HCT116 (cell line): ENCODE results near the gene TFB2M. TPM values are rescaled to one million over a fixed set of nuclear protein-coding genes. Genes with fewer than 3 reads are reported as not detected.
A peak's percentile ranks its signal among the peaks of the same experiment; 100 is the strongest.

ENCODE experiments used
- ATAC-seq: fragments of 200-7000 bp; cut with Tn5 transposase; 2 replicates; pipeline ENCODE4 v1.9.1; 2020; ENCODE audit warnings: mild to moderate bottlenecking, moderate library complexity
- Bru-seq: library from RNA; stranded (reverse); fragments of 400-500 nt; gene quantifications from one replicate; lab custom pipeline; 2021; lab: Mats Ljungman, UMichigan
- BruChase-seq, 2 experiments: library from RNA; stranded (reverse); fragments of 400-500 nt; gene quantifications; one replicate each; lab custom pipeline; 2021; lab: Mats Ljungman, UMichigan
- BruUV-seq: library from RNA; stranded (reverse); fragments of 400-500 nt; replicated peaks from 2 replicates; lab custom pipeline; 2021; lab: Mats Ljungman, UMichigan
- CTCF ChIA-PET: fragments of 300-600 bp; sonication (Branson Sonifier 250); formaldehyde crosslinking; loops from one replicate; lab custom pipeline; 2021; ENCODE audit warnings: antibody characterized with exemption; lab: Charles Lee
- POLR2A ChIA-PET: fragments of 300-600, 350-600 bp; sonication (Branson Sonifier 250); formaldehyde crosslinking; loops from one replicate; lab custom pipeline; 2021; ENCODE audit warnings: antibody characterized with exemption; lab: Charles Lee
- RAD21 ChIA-PET, 2 experiments: fragments of 300-600 bp; sonication (Branson Sonifier 250); formaldehyde crosslinking; loops; one replicate each; lab custom pipeline; 2023; ENCODE audit warnings: low total read pairs in 2 of 2; ENCODE audit not compliant: uncharacterized antibody in 2 of 2, unreplicated experiment in 2 of 2, low non-redundant PET in 1 of 2; lab: Charles Lee
- DNase-seq: peaks from one replicate; pipeline ENCODE4 v3.0.0-alpha.2; 2010; ENCODE audit warnings: low read depth, low spot score
- H2AFZ ChIP-seq: fragments of 200-600 bp; shearing (Covaris generic), sonication (generic); 2 replicates; pipeline ENCODE4 v1.6.1; 2017; ENCODE audit warnings: low read depth, mixed run types, mixed read lengths, antibody characterized with exemption, low read length; ENCODE audit not compliant: poor library complexity, severe bottlenecking
- H3K27ac ChIP-seq: 2 replicates; pipeline ENCODE4 v1.5.1; 2012; ENCODE audit warnings: low read depth, low read length
- H3K27me3 ChIP-seq: fragments of 200-600 bp; sonication (generic); 2 replicates; pipeline ENCODE4 v1.6.1; 2016; ENCODE audit warnings: mixed run types, low read length, mixed read lengths; ENCODE audit not compliant: insufficient read depth
- H3K36me3 ChIP-seq, 2 experiments: fragments of 200-500 bp in 1 of 2; fragments of 200-600 bp in 1 of 2; sonication (Bioruptor generic) in 1 of 2; sonication (generic) in 1 of 2; 2 replicates each; pipeline versions ENCODE4 v1.5.1 to v1.6.1; 2014 to 2016; ENCODE audit warnings: low read length in 2 of 2, inconsistent platforms in 1 of 2, mixed read lengths in 1 of 2, mixed run types in 1 of 2; ENCODE audit not compliant: insufficient read depth in 2 of 2, control insufficient read depth in 1 of 2
- H3K4me1 ChIP-seq, 2 experiments: fragments of 200-600 bp in 1 of 2; sonication (generic) in 1 of 2; 2 replicates each; pipeline versions ENCODE4 v1.5.1 to v1.6.1; 2012 to 2017; ENCODE audit warnings: low read length in 2 of 2, inconsistent platforms in 1 of 2, mild to moderate bottlenecking in 1 of 2, mixed read lengths in 1 of 2, mixed run types in 1 of 2, moderate library complexity in 1 of 2; ENCODE audit not compliant: insufficient read depth in 2 of 2, control insufficient read depth in 1 of 2
- H3K4me2 ChIP-seq: fragments of 200-600 bp; sonication (generic); 2 replicates; pipeline ENCODE4 v1.6.1; 2017; ENCODE audit warnings: mixed run types, low read length, mixed read lengths
- H3K4me3 ChIP-seq, 2 experiments: fragments of 200-600 bp in 1 of 2; sonication (generic) in 1 of 2; replicated peaks in 1 of 2; 2 replicates each; pipeline ENCODE4 v1.5.1; 2011 to 2016; ENCODE audit warnings: low read length in 2 of 2, control low read depth in 1 of 2, low read depth in 1 of 2, mild to moderate bottlenecking in 1 of 2, mixed read lengths in 1 of 2, mixed run types in 1 of 2
- H3K79me2 ChIP-seq: fragments of 200-600 bp; sonication (generic); 2 replicates; pipeline ENCODE4 v1.6.1; 2017; ENCODE audit warnings: mild to moderate bottlenecking, mixed run types, low read length, moderate library complexity, mixed read lengths; ENCODE audit not compliant: insufficient read depth
- H3K9ac ChIP-seq: fragments of 200-600 bp; sonication (generic); 2 replicates; pipeline ENCODE4 v1.6.1; 2016; ENCODE audit warnings: low read length, mixed read lengths
- H3K9me2 ChIP-seq: fragments of 200-600 bp; sonication (generic), shearing (Covaris generic); 2 replicates; pipeline ENCODE4 v1.6.1; 2017; ENCODE audit warnings: mixed run types, mild to moderate bottlenecking, moderate library complexity; ENCODE audit not compliant: insufficient read depth
- H3K9me3 ChIP-seq, 2 experiments: fragments of 200-500 bp in 1 of 2; fragments of 200-600 bp in 1 of 2; sonication (Bioruptor generic) in 1 of 2; sonication (generic) in 1 of 2; 2 replicates each; pipeline ENCODE4 v1.6.1; 2014 to 2017; ENCODE audit warnings: low read length in 2 of 2, mixed read lengths in 2 of 2, inconsistent platforms in 1 of 2, low read depth in 1 of 2, mild to moderate bottlenecking in 1 of 2, mixed run types in 1 of 2, moderate library complexity in 1 of 2; ENCODE audit not compliant: control insufficient read depth in 1 of 2, insufficient read depth in 1 of 2
- H4K20me1 ChIP-seq: fragments of 200-600 bp; sonication (generic), shearing (Covaris generic); 2 replicates; pipeline ENCODE4 v1.6.1; 2017; ENCODE audit warnings: mixed run types, mild to moderate bottlenecking, moderate library complexity; ENCODE audit not compliant: insufficient read depth
- ATF3 ChIP-seq: IDR thresholded peaks from 2 replicates; pipeline ENCODE4 v1.6.1; 2012
- CBX3 ChIP-seq: IDR thresholded peaks from 2 replicates; pipeline ENCODE4 v1.6.1; 2012; ENCODE audit warnings: low read depth
- EGR1 ChIP-seq: IDR thresholded peaks from 2 replicates; pipeline ENCODE4 v1.6.1; 2012; ENCODE audit warnings: low read depth
- EZH2 ChIP-seq: fragments of 200-600 bp; sonication (generic); IDR thresholded peaks from 2 replicates; pipeline ENCODE4 v1.6.1; 2017; ENCODE audit warnings: antibody characterized with exemption, mixed run types
- EZH2phosphoT487 ChIP-seq: fragments of 200-600 bp; IDR thresholded peaks from 2 replicates; pipeline ENCODE4 v1.6.1; 2018; ENCODE audit warnings: antibody characterized with exemption, borderline replicate concordance
- FOSL1 ChIP-seq: IDR thresholded peaks from 2 replicates; pipeline ENCODE4 v1.6.1; 2012; ENCODE audit warnings: low read depth
- JUND ChIP-seq: IDR thresholded peaks from 2 replicates; pipeline ENCODE4 v1.6.1; 2012
- MAX ChIP-seq: IDR thresholded peaks from 2 replicates; pipeline ENCODE4 v1.6.1; 2012
- POLR2A ChIP-seq: IDR thresholded peaks from 2 replicates; pipeline ENCODE4 v1.7.0; 2011; ENCODE audit warnings: borderline replicate concordance; ENCODE audit not compliant: insufficient read depth, insufficient read length; ENCODE audit errors: extremely low read depth
- POLR2AphosphoS5 ChIP-seq: IDR thresholded peaks from 2 replicates; pipeline ENCODE4 v1.6.1; 2011; ENCODE audit warnings: mild to moderate bottlenecking, low read depth, low read length, moderate library complexity
- RAD21 ChIP-seq: IDR thresholded peaks from 2 replicates; pipeline ENCODE4 v1.6.1; 2012; ENCODE audit warnings: low read depth, mild to moderate bottlenecking
- SIN3A ChIP-seq: IDR thresholded peaks from 2 replicates; pipeline ENCODE4 v1.6.1; 2012; ENCODE audit warnings: low read depth
- SP1 ChIP-seq: IDR thresholded peaks from 2 replicates; pipeline ENCODE4 v1.6.1; 2012; ENCODE audit warnings: low read depth
- SRF ChIP-seq: IDR thresholded peaks from 2 replicates; pipeline ENCODE4 v1.6.1; 2012; ENCODE audit warnings: low read depth
- TCF7L2 ChIP-seq: IDR thresholded peaks from 2 replicates; pipeline ENCODE4 v1.7.0; 2011; ENCODE audit warnings: borderline replicate concordance, inconsistent platforms; ENCODE audit not compliant: insufficient read depth, insufficient read length; ENCODE audit errors: extremely low read depth
- YY1 ChIP-seq: IDR thresholded peaks from 2 replicates; pipeline ENCODE4 v1.6.1; 2011; ENCODE audit warnings: low read length, low read depth, moderate library complexity, mild to moderate bottlenecking; ENCODE audit not compliant: insufficient replicate concordance; ENCODE audit errors: extremely low read depth
- ZFX ChIP-seq: fragments of 450-650 bp; IDR thresholded peaks from 2 replicates; pipeline ENCODE4 v1.6.1; 2017
- ZNF274 ChIP-seq: fragments of 200-500 bp; sonication (Bioruptor generic); IDR thresholded peaks from 2 replicates; pipeline ENCODE4 v1.6.1; 2014; ENCODE audit warnings: mild to moderate bottlenecking, low read depth, low read length, inconsistent platforms
- intact Hi-C: fragments of 100-400 bp; cut with micrococcal nuclease; formaldehyde crosslinking; loops from 2 replicates; pipeline ENCODE4 v1.10.0; 2022
- long read RNA-seq: library from polyadenylated mRNA; unstranded; transcript quantifications from one replicate; pipeline ENCODE4 v2.0.0, GENCODE V29; 2021; ENCODE audit not compliant: unreplicated experiment
- polyA plus RNA-seq: library from polyadenylated mRNA; unstranded; fragments of >200 nt; gene quantifications from 2 replicates; pipeline ENCODE4 v1.2.1, GENCODE V29; 2012; ENCODE audit warnings: missing spikeins
- total RNA-seq: library from RNA; stranded (reverse); gene quantifications from one replicate; pipeline ENCODE4 v1.2.1, GENCODE V29; 2021; ENCODE audit not compliant: unreplicated experiment
- TF ChIP-seq, protein P1 (sequence below), 3 experiments: fragments of 200-600 bp in 1 of 3; sonication (generic) in 1 of 3; IDR thresholded peaks in 2 of 3; conservative IDR thresholded peaks in 1 of 3; 2 replicates each; pipeline ENCODE4 v1.5.1; 2012 to 2017; ENCODE audit warnings: low read depth in 2 of 3, low read length in 2 of 3, antibody characterized with exemption in 1 of 3, borderline replicate concordance in 1 of 3, control low read depth in 1 of 3, mild to moderate bottlenecking in 1 of 3, mixed read lengths in 1 of 3, mixed run types in 1 of 3, moderate library complexity in 1 of 3; ENCODE audit not compliant: insufficient read depth in 1 of 3
- TF ChIP-seq, protein P2 (sequence below): IDR thresholded peaks from 2 replicates; pipeline ENCODE4 v1.6.1; 2011; ENCODE audit warnings: mild to moderate bottlenecking, low read length, moderate library complexity; ENCODE audit not compliant: insufficient replicate concordance; ENCODE audit errors: extremely low read depth

TFB2M gene
- total RNA-seq (24.4 TPM), Bru-seq, nascent RNA (percentile 82 among the genes with signal in this experiment), BruChase-seq, experiment 1, labeled RNA remaining after a 6-hour chase (percentile 60 among the genes with signal in this experiment), BruChase-seq, experiment 2, labeled RNA remaining after a 2-hour chase (percentile 69 among the genes with signal in this experiment)
- polyA plus RNA-seq = 6.8 and 9.3 TPM in 2 replicates
- long read RNA-seq, transcript TFB2M-201 (8 exons, 1,848 nt) = major isoform, 60 of 73 reads
- long read RNA-seq, partial matches to known transcripts = 4 of 73 reads
- long read RNA-seq, other reads (novel, unspliced or antisense) = 9 of 73 reads

DNA sequence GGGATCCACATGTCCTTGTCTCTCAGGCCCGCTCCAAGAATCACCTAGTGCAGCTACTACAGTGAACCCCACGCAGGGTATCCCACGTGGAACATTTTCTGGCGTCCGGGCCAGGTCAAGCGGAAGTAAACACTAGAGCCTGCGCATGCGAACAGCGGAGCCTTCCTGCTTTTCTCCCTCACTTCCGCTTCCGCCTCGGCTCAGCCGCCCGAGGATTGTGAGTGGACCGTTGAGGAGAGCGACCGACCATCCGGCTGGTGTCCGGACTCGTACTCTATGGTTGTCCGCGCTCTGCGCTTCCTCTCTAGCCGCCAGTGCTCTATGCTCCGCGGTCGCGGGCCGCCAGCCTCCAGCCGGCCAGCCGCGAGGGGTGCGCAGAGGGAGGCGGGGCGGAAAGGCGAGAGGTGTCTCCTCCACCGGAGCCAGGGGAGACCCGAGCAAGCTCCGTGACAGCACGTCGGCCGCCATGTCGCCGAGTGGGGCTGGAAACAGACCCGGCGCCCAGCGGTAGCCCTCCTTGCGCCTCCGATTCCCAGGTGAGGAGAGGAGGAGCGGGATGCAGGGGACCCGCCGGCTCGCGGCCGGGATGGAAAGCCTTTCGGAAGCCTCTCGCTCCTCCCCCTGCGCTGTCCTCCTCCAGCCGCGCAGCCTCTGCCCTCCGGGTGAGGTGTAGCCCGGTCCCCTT is at the start of gene TFB2M, which contains the start of gene CNST:
Gene TFB2M (minus strand): TSS at position 134 of the 685 bp plus-strand sequence. CDS start 123 bp downstream, at position 11.
Gene CNST (plus strand): TSS at position 329 of the 685 bp plus-strand sequence. CDS start 25,107 bp downstream, outside the sequence.
- BruUV-seq = no TSS peak
- Histone ChIP-seq H3K4me1 (peaks cover 10 to 16% of the 10 kb centered on the region in 2 experiments), H3K9me3 (no peaks in the 10 kb centered on the region), H3K9ac (peak within 1 kb of the TSS; percentile 80), H2AFZ (peak within 1 kb of the TSS; percentile 51), H3K4me2 (peak within 1 kb of the TSS; percentile 68), H3K27me3 (no peaks in the 10 kb centered on the region), H3K4me3 (peak within 1 kb of the TSS; percentile 73 to 92), H3K79me2 (peaks cover 86% of the 10 kb centered on the region), H3K9me2 (no peaks in the 10 kb centered on the region), H4K20me1 (no peaks in the 10 kb centered on the region), H3K36me3 (peaks cover 6 to 11% of the 10 kb centered on the region in 2 experiments; a peak in 3 of 4 replicates), H3K27ac (peak within 1 kb of the TSS; percentile 82)
- peak; percentile 95 for ATAC-seq
- ChIA-PET POLR2A (no interaction called here), RAD21 (no interaction called here), CTCF (no interaction called here)
- peak; percentile 97 for DNase-seq
- intact Hi-C loops = loop anchor here (2.0 kb wide), 2 partner anchors 123 to 133 kb away; no protein-coding TSS in a partner anchor
- TF ChIP-seq POLR2A = peak; percentile 43
- TF ChIP-seq SP1 = peak; percentile 78
- TF ChIP-seq, protein P1, sequence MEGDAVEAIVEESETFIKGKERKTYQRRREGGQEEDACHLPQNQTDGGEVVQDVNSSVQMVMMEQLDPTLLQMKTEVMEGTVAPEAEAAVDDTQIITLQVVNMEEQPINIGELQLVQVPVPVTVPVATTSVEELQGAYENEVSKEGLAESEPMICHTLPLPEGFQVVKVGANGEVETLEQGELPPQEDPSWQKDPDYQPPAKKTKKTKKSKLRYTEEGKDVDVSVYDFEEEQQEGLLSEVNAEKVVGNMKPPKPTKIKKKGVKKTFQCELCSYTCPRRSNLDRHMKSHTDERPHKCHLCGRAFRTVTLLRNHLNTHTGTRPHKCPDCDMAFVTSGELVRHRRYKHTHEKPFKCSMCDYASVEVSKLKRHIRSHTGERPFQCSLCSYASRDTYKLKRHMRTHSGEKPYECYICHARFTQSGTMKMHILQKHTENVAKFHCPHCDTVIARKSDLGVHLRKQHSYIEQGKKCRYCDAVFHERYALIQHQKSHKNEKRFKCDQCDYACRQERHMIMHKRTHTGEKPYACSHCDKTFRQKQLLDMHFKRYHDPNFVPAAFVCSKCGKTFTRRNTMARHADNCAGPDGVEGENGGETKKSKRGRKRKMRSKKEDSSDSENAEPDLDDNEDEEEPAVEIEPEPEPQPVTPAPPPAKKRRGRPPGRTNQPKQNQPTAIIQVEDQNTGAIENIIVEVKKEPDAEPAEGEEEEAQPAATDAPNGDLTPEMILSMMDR (IDR thresholded peaks at IDR 0.05 in 2 of 3, conservative IDR thresholded peaks at IDR 0.05 in 1 of 3; ENCODE audit: borderline replicate concordance in 1 of 3, insufficient read depth in 1 of 3, low read depth in 2 of 3, low read length in 2 of 3) = no peak
- TF ChIP-seq FOSL1 = no peak
- no peak for TF ChIP-seq JUND
- no peak for TF ChIP-seq TCF7L2
- no peak for TF ChIP-seq ATF3
- no peak for TF ChIP-seq RAD21
- TF ChIP-seq CBX3 = peak; percentile 58; the same call in 1 of the 2 replicates
- no peak for TF ChIP-seq EZH2
- peak; percentile 93 for TF ChIP-seq SIN3A
- TF ChIP-seq EGR1 = no peak
- peak; percentile 79 for TF ChIP-seq POLR2AphosphoS5
- peak; percentile 65 for TF ChIP-seq YY1
- TF ChIP-seq, protein P2, sequence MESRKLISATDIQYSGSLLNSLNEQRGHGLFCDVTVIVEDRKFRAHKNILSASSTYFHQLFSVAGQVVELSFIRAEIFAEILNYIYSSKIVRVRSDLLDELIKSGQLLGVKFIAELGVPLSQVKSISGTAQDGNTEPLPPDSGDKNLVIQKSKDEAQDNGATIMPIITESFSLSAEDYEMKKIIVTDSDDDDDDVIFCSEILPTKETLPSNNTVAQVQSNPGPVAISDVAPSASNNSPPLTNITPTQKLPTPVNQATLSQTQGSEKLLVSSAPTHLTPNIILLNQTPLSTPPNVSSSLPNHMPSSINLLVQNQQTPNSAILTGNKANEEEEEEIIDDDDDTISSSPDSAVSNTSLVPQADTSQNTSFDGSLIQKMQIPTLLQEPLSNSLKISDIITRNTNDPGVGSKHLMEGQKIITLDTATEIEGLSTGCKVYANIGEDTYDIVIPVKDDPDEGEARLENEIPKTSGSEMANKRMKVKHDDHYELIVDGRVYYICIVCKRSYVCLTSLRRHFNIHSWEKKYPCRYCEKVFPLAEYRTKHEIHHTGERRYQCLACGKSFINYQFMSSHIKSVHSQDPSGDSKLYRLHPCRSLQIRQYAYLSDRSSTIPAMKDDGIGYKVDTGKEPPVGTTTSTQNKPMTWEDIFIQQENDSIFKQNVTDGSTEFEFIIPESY = peak; percentile 32
- no peak for TF ChIP-seq EZH2phosphoT487
- peak; percentile 98 for TF ChIP-seq MAX
- TF ChIP-seq ZFX = no peak
- no peak for TF ChIP-seq ZNF274
- TF ChIP-seq SRF = no peak
